Natural killer cell (primary cell): ENCODE measurements around the gene NCKAP1. TPM values are rescaled to one million over a fixed set of nuclear protein-coding genes. Genes with fewer than 3 reads are reported as not detected.

Experiments used
- ATAC-seq, 3 donors: fragments of 150-1000 bp in 2 of 3; fragments of 200-7000 bp in 1 of 3; cut with Tn5 transposase; 1 replicate in 1 of 3; 2 replicates in 2 of 3; pipeline ENCODE4 v1.10.0; 2021; ENCODE audit warnings: mild to moderate bottlenecking in 2 of 3, moderate library complexity in 2 of 3
- DNase-seq, 2 donors: peaks; one replicate each; pipeline versions ENCODE4 v3.0.0 to v3.0.0-alpha.2; 2013 to 2021; ENCODE audit warnings: mixed read lengths in 1 of 2
- H3K27ac ChIP-seq: one replicate; pipeline ENCODE4 v1.5.1; 2013; ENCODE audit warnings: mild to moderate bottlenecking, low read length
- H3K27me3 ChIP-seq: one replicate; pipeline ENCODE4 v1.6.1; 2013; ENCODE audit warnings: low read length; ENCODE audit not compliant: control insufficient read depth, insufficient read depth
- H3K36me3 ChIP-seq: one replicate; pipeline ENCODE4 v1.6.1; 2013; ENCODE audit warnings: low read length; ENCODE audit not compliant: control insufficient read depth, insufficient read depth
- H3K4me1 ChIP-seq: one replicate; pipeline ENCODE4 v1.6.1; 2013; ENCODE audit warnings: low read length; ENCODE audit not compliant: control insufficient read depth, insufficient read depth
- H3K4me3 ChIP-seq: one replicate; pipeline ENCODE4 v1.5.1; 2013; ENCODE audit warnings: low read length
- H3K9me3 ChIP-seq: one replicate; pipeline ENCODE4 v1.6.1; 2013; ENCODE audit warnings: low read length; ENCODE audit not compliant: control insufficient read depth, insufficient read depth
- H3K27ac Mint-ChIP-seq, 2 donors: one replicate each; pipeline ENCODE4 v1.8.0; 2022; ENCODE audit warnings: mild to moderate bottlenecking in 2 of 2, mixed read lengths in 2 of 2, moderate library complexity in 1 of 2
- H3K27me3 Mint-ChIP-seq, 2 donors: one replicate each; pipeline ENCODE4 v1.8.0; 2022; ENCODE audit warnings: low read depth in 2 of 2, mixed read lengths in 2 of 2
- H3K36me3 Mint-ChIP-seq: one replicate; pipeline ENCODE4 v1.8.0; 2022; ENCODE audit warnings: mixed read lengths
- H3K4me1 Mint-ChIP-seq, 2 donors: one replicate each; pipeline ENCODE4 v1.8.0; 2022; ENCODE audit warnings: mixed read lengths in 2 of 2
- H3K4me3 Mint-ChIP-seq: one replicate; pipeline ENCODE4 v1.8.0; 2022; ENCODE audit warnings: mild to moderate bottlenecking, moderate library complexity, mixed read lengths
- H3K9me3 Mint-ChIP-seq, 2 donors: one replicate each; pipeline ENCODE4 v1.8.0; 2022; ENCODE audit warnings: mixed read lengths in 2 of 2
- WGBS: methylation state at CpG from one replicate; pipeline ENCODE4 v1.1.7; 2013; ENCODE audit warnings: missing lambda C conversion rate; ENCODE audit not compliant: insufficient coverage; 5-methylcytosine and 5-hydroxymethylcytosine counted together
- intact Hi-C: fragments of 100-400 bp; cut with micrococcal nuclease; formaldehyde crosslinking; loops from one replicate; pipeline ENCODE4 v1.14.2; 2022
- total RNA-seq, 4 donors: library from RNA; stranded (reverse); fragments of 120-200 nt in 1 of 4; gene quantifications; one replicate each; pipeline versions ENCODE4 v1.2.3 to v1.2.4, GENCODE V29; 2013 to 2022
- TF ChIP-seq, protein P1 (sequence below): fragments of 200-600 bp; IDR thresholded peaks from one replicate; pipeline ENCODE4 v1.8.0; 2022; ENCODE audit warnings: antibody characterized with exemption

Gene NCKAP1
- total RNA-seq, 3 donors from 2014 or later (not counting 1 experiment from before 2014, with no cell fraction given) = 8.4 to 12.3 (median 10.4) TPM

DNA sequence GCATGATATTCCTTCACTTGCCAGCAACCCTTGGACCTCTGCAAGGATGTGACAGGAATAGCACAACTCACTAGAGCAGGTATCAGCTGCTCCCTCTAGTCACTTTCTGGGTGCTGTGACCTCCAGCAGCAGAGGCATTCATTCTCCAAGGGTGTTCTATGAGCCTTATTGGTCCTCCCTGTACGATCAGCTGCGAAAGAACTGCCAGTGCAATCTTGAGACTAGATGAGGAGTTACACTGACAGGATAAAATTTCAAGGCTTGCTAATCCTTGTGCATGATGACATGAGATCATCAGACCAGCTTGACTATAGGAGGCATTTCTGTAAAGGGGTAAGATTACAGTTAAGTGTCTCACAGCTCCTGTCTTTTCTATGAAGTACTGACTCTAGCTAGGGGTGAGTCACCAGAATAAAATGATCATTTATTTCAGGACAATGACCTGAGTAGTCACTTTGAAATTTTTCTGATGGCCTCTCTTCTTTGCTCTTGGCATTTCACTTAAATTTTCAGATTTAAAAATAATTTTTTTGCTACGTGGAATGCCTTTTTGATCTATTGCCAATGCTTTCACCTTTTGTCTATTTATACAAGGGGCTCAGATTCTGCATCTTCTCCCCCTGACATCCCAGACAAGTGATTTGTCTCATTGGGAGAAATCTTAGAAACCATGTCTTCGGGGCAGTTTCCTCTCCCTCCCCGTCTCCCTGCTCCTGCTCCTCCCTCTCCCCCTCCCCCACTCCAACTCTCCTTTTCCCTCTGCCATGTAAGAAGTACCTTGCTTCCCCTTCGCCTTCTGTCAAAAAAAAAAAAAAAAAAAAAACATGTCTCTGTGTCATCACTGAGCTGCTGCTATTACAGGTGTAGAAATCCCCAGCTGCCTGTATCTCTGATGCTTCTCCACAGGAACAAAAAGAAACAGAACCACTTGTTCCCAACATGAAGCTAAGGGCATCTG is 122.6 kb downstream of the NCKAP1 start:
- DNase-seq = no peak
- intact Hi-C loops = no loop called here
- Histone ChIP-seq H3K4me1 (no peaks in the 10 kb centered on the region), H3K4me3 (no peak overlapping the region), H3K27me3 (no peaks in the 10 kb centered on the region), H3K36me3 (no peaks in the 10 kb centered on the region), H3K9me3 (no peaks in the 10 kb centered on the region), H3K27ac (no peak overlapping the region)
- H3K4me1 Mint-ChIP-seq = peaks cover 4 to 7% of the 10 kb centered on the region in 2 donors
- 93% methylated on average over 6 of the region's 6 CpGs for WGBS
- no peak overlapping the region for H3K27ac Mint-ChIP-seq
- no peak for ATAC-seq
- no peaks in the 10 kb centered on the region for H3K27me3 Mint-ChIP-seq
- TF ChIP-seq, protein P1, sequence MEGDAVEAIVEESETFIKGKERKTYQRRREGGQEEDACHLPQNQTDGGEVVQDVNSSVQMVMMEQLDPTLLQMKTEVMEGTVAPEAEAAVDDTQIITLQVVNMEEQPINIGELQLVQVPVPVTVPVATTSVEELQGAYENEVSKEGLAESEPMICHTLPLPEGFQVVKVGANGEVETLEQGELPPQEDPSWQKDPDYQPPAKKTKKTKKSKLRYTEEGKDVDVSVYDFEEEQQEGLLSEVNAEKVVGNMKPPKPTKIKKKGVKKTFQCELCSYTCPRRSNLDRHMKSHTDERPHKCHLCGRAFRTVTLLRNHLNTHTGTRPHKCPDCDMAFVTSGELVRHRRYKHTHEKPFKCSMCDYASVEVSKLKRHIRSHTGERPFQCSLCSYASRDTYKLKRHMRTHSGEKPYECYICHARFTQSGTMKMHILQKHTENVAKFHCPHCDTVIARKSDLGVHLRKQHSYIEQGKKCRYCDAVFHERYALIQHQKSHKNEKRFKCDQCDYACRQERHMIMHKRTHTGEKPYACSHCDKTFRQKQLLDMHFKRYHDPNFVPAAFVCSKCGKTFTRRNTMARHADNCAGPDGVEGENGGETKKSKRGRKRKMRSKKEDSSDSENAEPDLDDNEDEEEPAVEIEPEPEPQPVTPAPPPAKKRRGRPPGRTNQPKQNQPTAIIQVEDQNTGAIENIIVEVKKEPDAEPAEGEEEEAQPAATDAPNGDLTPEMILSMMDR = no peak
- no peaks in the 10 kb centered on the region for H3K9me3 Mint-ChIP-seq
- H3K4me3 Mint-ChIP-seq = no peak overlapping the region
- no peaks in the 10 kb centered on the region for H3K36me3 Mint-ChIP-seq

DNA sequence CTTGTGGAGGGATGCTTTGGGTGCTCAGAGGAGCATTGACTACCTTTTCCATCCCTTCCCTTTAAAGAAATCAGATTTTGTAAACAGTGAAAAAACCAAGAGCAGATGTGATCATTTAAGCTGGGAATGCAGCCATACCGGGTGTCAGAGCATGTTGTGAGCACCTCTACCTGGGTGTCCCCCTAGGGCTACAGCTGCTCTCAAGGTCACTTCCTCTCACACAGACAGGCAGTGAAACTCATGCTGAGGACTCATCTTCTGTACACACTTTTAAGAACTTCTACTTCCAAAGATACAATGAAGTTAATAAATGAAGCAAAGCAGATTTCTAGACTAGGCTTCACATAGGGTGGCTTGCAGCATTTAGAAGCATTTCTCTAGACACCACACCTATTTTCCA is 123.4 kb downstream of the NCKAP1 start:
- no peak overlapping the region for H3K27ac ChIP-seq
- Mint-ChIP-seq H3K4me1 (no peaks in the 10 kb centered on the region), H3K36me3 (no peaks in the 10 kb centered on the region), H3K27me3 (no peaks in the 10 kb centered on the region), H3K27ac (no peak overlapping the region), H3K4me3 (no peak overlapping the region), H3K9me3 (no peaks in the 10 kb centered on the region)
- no peaks in the 10 kb centered on the region for H3K36me3 ChIP-seq
- H3K4me1 ChIP-seq = no peaks in the 10 kb centered on the region
- H3K9me3 ChIP-seq = no peaks in the 10 kb centered on the region
- intact Hi-C loops = no loop called here
- H3K27me3 ChIP-seq = no peaks in the 10 kb centered on the region
- ATAC-seq (no peak), DNase-seq (no peak)
- WGBS = 91% methylated on average over 1 of the region's 1 CpG
- no peak overlapping the region for H3K4me3 ChIP-seq
- TF ChIP-seq, protein P1 = no peak

DNA sequence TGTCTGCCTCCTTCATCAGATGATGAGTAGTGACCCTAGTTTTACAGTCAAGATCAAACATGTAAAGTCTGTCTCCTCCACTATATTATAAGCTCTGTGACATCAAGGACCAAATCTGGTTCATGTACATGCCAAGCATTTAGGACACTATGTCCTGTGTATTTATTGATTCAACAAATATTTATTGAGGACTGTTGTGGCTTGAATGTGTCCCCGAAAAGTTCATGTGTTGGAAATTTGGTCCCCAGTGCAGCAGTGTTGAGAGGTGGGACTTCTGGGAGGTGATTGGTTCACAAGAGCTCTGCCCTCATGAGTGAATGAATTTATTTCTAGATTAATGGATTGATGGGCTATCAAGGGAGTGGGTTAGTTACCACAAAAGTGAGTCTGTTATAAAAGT is 125.2 kb downstream of the NCKAP1 start:
- no peak overlapping the region for H3K4me3 ChIP-seq
- intact Hi-C loops = no loop called here
- Mint-ChIP-seq H3K9me3 (no peaks in the 10 kb centered on the region), H3K27me3 (no peaks in the 10 kb centered on the region), H3K4me3 (no peak overlapping the region), H3K4me1 (no peaks in the 10 kb centered on the region), H3K27ac (no peak overlapping the region), H3K36me3 (no peaks in the 10 kb centered on the region)
- WGBS = 100% methylated on average over 1 of the region's 1 CpG
- ATAC-seq (no peak), DNase-seq (no peak)
- TF ChIP-seq, protein P1 = no peak
- H3K9me3 ChIP-seq = no peaks in the 10 kb centered on the region
- H3K36me3 ChIP-seq = no peaks in the 10 kb centered on the region
- no peak overlapping the region for H3K27ac ChIP-seq
- H3K4me1 ChIP-seq = no peaks in the 10 kb centered on the region
- H3K27me3 ChIP-seq = no peaks in the 10 kb centered on the region
